NB4 (cell line): ENCODE results near the gene BLOC1S4.

Experiments
- DNase-seq: peaks from one replicate; pipeline ENCODE4 v3.0.0; 2010; ENCODE audit warnings: low read depth
- H3K4me3 ChIP-seq: one replicate; pipeline ENCODE4 v1.5.1; 2011; ENCODE audit warnings: mild to moderate bottlenecking, low read depth, low read length, moderate library complexity
- MYC ChIP-seq: IDR thresholded peaks from 2 replicates; pipeline ENCODE4 v1.6.1; 2011; ENCODE audit warnings: low read depth, low read length
- POLR2A ChIP-seq: IDR thresholded peaks from 2 replicates; pipeline ENCODE4 v1.6.1; 2011; ENCODE audit warnings: mild to moderate bottlenecking; ENCODE audit not compliant: insufficient read length; ENCODE audit errors: extremely low read depth
- TF ChIP-seq, protein P1 (sequence below): IDR thresholded peaks from 2 replicates; pipeline ENCODE4 v1.6.1; 2011; ENCODE audit warnings: low read depth, low read length
- TF ChIP-seq, protein P2 (sequence below): IDR thresholded peaks from one replicate; pipeline ENCODE4 v1.5.1; 2012; ENCODE audit warnings: low read depth, low read length

Gene BLOC1S4

DNA sequence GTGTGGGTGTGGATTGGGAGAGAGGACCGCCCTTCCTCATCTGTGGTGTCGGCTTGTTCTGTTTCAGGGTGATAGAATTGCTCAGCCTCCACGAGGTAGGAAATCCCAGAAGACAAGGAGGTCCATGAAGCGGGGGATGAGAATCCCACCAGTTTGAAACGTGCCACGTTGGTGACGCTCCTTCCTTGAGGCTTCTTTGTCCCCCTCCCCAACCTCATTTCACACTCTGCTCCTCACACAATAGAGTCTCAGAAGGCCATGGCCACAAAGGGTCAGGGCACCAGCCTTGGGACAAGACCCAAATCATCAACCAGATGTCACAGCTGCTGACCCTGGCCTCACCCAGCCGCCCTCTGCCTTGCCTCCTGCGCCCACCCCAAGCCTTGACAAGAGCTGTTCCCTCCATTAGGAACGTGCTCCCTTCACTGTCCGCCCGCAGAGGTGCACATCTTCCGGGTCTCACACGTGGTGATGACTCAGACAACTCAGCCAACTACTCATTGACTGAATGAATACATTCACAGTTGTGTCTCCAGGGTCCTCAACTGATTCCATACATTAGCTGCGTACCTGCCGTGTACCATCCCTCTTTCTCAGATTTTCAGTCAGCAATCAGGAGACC, 18.3 kb downstream of the BLOC1S4 start:
- TF ChIP-seq, protein P1, sequence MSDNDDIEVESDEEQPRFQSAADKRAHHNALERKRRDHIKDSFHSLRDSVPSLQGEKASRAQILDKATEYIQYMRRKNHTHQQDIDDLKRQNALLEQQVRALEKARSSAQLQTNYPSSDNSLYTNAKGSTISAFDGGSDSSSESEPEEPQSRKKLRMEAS, result no peak
- TF ChIP-seq, protein P2, sequence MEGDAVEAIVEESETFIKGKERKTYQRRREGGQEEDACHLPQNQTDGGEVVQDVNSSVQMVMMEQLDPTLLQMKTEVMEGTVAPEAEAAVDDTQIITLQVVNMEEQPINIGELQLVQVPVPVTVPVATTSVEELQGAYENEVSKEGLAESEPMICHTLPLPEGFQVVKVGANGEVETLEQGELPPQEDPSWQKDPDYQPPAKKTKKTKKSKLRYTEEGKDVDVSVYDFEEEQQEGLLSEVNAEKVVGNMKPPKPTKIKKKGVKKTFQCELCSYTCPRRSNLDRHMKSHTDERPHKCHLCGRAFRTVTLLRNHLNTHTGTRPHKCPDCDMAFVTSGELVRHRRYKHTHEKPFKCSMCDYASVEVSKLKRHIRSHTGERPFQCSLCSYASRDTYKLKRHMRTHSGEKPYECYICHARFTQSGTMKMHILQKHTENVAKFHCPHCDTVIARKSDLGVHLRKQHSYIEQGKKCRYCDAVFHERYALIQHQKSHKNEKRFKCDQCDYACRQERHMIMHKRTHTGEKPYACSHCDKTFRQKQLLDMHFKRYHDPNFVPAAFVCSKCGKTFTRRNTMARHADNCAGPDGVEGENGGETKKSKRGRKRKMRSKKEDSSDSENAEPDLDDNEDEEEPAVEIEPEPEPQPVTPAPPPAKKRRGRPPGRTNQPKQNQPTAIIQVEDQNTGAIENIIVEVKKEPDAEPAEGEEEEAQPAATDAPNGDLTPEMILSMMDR, result no peak
- no peak overlapping the region for H3K4me3 ChIP-seq
- no peak for DNase-seq

DNA sequence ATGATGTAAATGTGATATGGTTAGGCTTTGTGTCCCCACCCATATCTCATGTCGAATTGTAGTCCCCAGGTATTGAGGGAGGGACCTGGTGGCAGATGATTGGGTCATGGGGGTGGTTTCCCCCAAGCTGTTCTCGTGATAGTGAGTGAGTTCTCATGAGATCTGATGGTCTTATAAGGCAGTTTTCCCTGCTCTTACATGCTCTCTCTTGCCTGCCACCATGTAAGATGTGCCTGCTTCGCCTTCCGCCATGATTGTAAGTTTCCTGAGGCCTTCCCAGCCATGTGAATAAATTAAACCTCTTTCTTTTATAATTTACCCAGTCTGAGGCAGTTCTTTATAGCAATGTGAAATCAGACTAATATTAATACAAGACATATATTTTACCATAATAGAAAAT, 23.9 kb downstream of the BLOC1S4 start:
- DNase-seq, result no peak
- TF ChIP-seq, protein P1, result no peak
- no peak for TF ChIP-seq POLR2A
- no peak for TF ChIP-seq MYC
- TF ChIP-seq, protein P2, result no peak
- no peak overlapping the region for H3K4me3 ChIP-seq

DNA sequence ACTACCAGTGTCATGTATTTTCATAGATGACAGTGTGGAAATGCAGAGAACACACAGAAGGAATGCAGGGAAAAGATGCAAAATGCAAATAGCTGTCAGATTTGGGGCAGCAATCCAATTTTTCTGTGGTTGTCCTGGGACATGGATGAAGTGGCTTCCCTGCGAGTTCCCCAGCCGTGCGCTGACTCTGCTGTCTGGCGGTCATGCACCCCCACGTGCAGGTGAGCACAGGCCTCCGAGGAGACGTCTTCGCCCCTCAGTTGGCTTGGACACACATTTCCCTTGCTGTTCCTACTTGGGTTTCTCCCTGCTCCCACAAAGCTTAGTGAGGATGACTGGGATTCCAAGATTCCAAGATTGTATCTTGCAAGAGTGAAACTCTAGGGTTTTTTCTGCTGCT, 24.4 kb downstream of the BLOC1S4 start:
- no peak for TF ChIP-seq MYC
- TF ChIP-seq, protein P1, result no peak
- TF ChIP-seq, protein P2, result no peak
- no peak for TF ChIP-seq POLR2A
- no peak overlapping the region for H3K4me3 ChIP-seq
- no peak for DNase-seq

DNA sequence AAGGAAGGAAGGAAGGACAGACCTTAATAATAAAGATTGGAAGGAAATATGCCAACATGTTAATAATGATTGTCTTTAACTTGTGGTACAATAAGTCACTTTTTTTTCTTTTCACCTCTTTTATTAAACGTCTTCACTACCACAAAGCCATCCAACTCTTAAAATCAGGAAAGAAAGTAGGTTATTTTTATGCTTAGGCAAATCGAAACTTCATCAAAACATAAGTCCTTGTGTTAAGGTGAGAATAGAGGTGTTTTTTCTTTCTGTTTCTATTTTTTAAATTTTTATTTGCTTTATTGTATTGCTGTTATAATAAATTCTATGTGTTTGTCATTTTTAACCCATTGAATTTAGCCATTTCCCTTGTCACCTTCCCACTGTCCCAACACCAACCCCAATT, 26.5 kb downstream of the BLOC1S4 start:
- no peak overlapping the region for H3K4me3 ChIP-seq
- DNase-seq, result no peak
- TF ChIP-seq, protein P2, result no peak
- TF ChIP-seq MYC (no peak), POLR2A (no peak)
- TF ChIP-seq, protein P1, result no peak

DNA sequence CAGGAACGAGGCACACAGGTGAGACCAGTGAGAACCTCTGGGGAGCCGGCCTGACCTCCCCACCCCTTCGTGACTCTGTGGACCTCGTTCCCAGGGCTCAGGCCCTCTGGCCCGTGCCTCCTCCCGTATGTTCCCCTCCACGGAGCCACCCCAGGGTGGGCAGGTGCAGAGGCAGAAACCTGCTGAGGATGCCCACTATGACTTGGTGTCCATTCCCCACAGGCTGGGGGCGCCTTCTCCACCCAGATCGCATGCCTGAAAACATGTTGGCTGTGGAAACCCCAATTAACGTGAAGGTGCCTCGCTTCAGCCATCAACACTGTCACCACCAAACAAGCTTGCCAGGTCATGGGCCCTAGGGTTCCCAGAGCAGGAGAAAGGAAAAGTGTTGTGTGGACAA, 27.0 kb downstream of the BLOC1S4 start:
- no peak overlapping the region for H3K4me3 ChIP-seq
- DNase-seq, result no peak
- TF ChIP-seq, protein P2, result no peak
- TF ChIP-seq MYC (no peak), POLR2A (no peak)
